CD4-positive, CD25-positive, alpha-beta regulatory T cell (primary cell): ENCODE data around the gene RPL6. TPM values are rescaled to one million over a fixed set of nuclear protein-coding genes. Genes with fewer than 3 reads are reported as not detected.

Source experiments
- ATAC-seq, 2 donors: fragments of 150-1000 bp; cut with Tn5 transposase; one replicate each; pipeline ENCODE4 v1.10.0; 2021; ENCODE audit warnings: low read depth in 2 of 2, moderate number of reproducible peaks in 2 of 2, moderate library complexity in 1 of 2
- DNase-seq, 3 donors: peaks; one replicate each; pipeline versions ENCODE4 v3.0.0 to v3.0.0-alpha.2; 2012 to 2022; ENCODE audit warnings: mixed read lengths in 1 of 3
- H3K27ac ChIP-seq: one replicate; pipeline ENCODE4 v1.7.0; 2013; ENCODE audit warnings: mild to moderate bottlenecking, low read length; ENCODE audit not compliant: insufficient read depth, poor library complexity, severe bottlenecking
- H3K27me3 ChIP-seq: one replicate; pipeline ENCODE4 v1.7.0; 2013; ENCODE audit warnings: low read length; ENCODE audit not compliant: control insufficient read depth, insufficient read depth
- H3K36me3 ChIP-seq: one replicate; pipeline ENCODE4 v1.7.0; 2013; ENCODE audit warnings: mild to moderate bottlenecking, low read length, moderate library complexity; ENCODE audit not compliant: control insufficient read depth, insufficient read depth
- H3K4me1 ChIP-seq: 2 replicates; pipeline ENCODE4 v1.7.0; 2013; ENCODE audit warnings: mild to moderate bottlenecking, low read length; ENCODE audit not compliant: insufficient read depth, control insufficient read depth, poor library complexity, severe bottlenecking
- H3K4me3 ChIP-seq: one replicate; pipeline ENCODE4 v1.7.0; 2013; ENCODE audit warnings: low read depth, mild to moderate bottlenecking, low read length, moderate library complexity
- H3K9me3 ChIP-seq, 2 experiments: 1 replicate in 1 of 2; 2 replicates in 1 of 2; pipeline ENCODE4 v1.7.0; 2013; ENCODE audit warnings: low read length in 2 of 2, mild to moderate bottlenecking in 1 of 2, moderate library complexity in 1 of 2; ENCODE audit not compliant: control insufficient read depth in 2 of 2
- H3K27ac Mint-ChIP-seq, 3 donors: one replicate each; pipeline ENCODE4 v1.8.0; 2020 to 2022; ENCODE audit warnings: mild to moderate bottlenecking in 3 of 3, mixed read lengths in 3 of 3, moderate library complexity in 2 of 3
- H3K27me3 Mint-ChIP-seq: one replicate; pipeline ENCODE4 v1.8.0; 2022; ENCODE audit warnings: mild to moderate bottlenecking, mixed read lengths
- H3K36me3 Mint-ChIP-seq: one replicate; pipeline ENCODE4 v1.8.0; 2020; ENCODE audit warnings: mixed read lengths
- H3K4me1 Mint-ChIP-seq, 4 donors: one replicate each; pipeline ENCODE4 v1.8.0; 2020 to 2022; ENCODE audit warnings: mixed read lengths in 4 of 4, mild to moderate bottlenecking in 1 of 4
- H3K4me3 Mint-ChIP-seq, 4 donors: one replicate each; pipeline ENCODE4 v1.8.0; 2020 to 2022; ENCODE audit warnings: mild to moderate bottlenecking in 4 of 4, mixed read lengths in 4 of 4, moderate library complexity in 3 of 4
- H3K9me3 Mint-ChIP-seq, 7 donors: one replicate each; pipeline ENCODE4 v1.8.0; 2020 to 2022; ENCODE audit warnings: mixed read lengths in 7 of 7, mild to moderate bottlenecking in 3 of 7, moderate library complexity in 2 of 7
- polyA plus RNA-seq, 4 donors: library from polyadenylated mRNA; unstranded; fragments of 300-500 nt; fragmentation: Illumina TruSeq; gene quantifications; one replicate each; pipeline ENCODE4 v1.2.3, GENCODE V29; 2021
- total RNA-seq: library from RNA; stranded (reverse); gene quantifications from one replicate; pipeline ENCODE4 v1.2.3, GENCODE V29; 2022

RPL6 gene
- total and polyA plus RNA-seq, 5 donors from 2014 or later, result 375 to 1,320 (median 585) TPM

- H3K4me3 ChIP-seq, result peak overlapping the region; percentile 73
- no peaks in the 10 kb centered on the region for H3K27me3 ChIP-seq
- H3K4me1 ChIP-seq, result peaks cover 18% of the 10 kb centered on the region
- DNase-seq (no peak), ATAC-seq (no peak)
- H3K4me3 Mint-ChIP-seq, result peak overlapping the region; percentile 93 to 97 (median 96)
- H3K27ac Mint-ChIP-seq, result peak overlapping the region in 2 of 3 donors; percentile 87 to 92
- no peaks in the 10 kb centered on the region for H3K9me3 Mint-ChIP-seq
- H3K27me3 Mint-ChIP-seq, result peaks cover 5% of the 10 kb centered on the region
- no peaks in the 10 kb centered on the region for H3K9me3 ChIP-seq
- H3K4me1 Mint-ChIP-seq, result peaks cover 6 to 34% (median 25%) of the 10 kb centered on the region in 4 donors
- peak overlapping the region; percentile 67 for H3K27ac ChIP-seq
- no peaks in the 10 kb centered on the region for H3K36me3 Mint-ChIP-seq
- H3K36me3 ChIP-seq, result no peaks in the 10 kb centered on the region
Measured at GRCh38 chr12:112382866-112383265, 26.5 kb downstream of the RPL6 start.

- ATAC-seq (peak; percentile 98), DNase-seq (peak; percentile 89 to 90 (median 90))
- peak within 1 kb of the TSS; percentile 93 to 97 (median 96) for H3K4me3 Mint-ChIP-seq
- no peaks in the 10 kb centered on the region for H3K27me3 Mint-ChIP-seq
- Histone ChIP-seq H3K27me3 (no peaks in the 10 kb centered on the region), H3K36me3 (no peaks in the 10 kb centered on the region), H3K9me3 (no peaks in the 10 kb centered on the region), H3K27ac (peak within 1 kb of the TSS; percentile 67), H3K4me3 (peak within 1 kb of the TSS; percentile 73), H3K4me1 (peaks cover 18% of the 10 kb centered on the region)
- peaks cover 6 to 28% (median 22%) of the 10 kb centered on the region in 4 donors for H3K4me1 Mint-ChIP-seq
- peak within 1 kb of the TSS; percentile 87 to 92 (median 89) for H3K27ac Mint-ChIP-seq
- no peaks in the 10 kb centered on the region for H3K36me3 Mint-ChIP-seq
- H3K9me3 Mint-ChIP-seq, result no peaks in the 10 kb centered on the region
Measured at GRCh38 chr12:112381883-112382796, 27.3 kb downstream of the RPL6 start, which contains the start of gene HECTD4. HECTD4 (minus strand) TSS chr12:112382431; CDS start chr12:112382128, 303 bp downstream.

GRCh38 chr12:112381406-112381882 lies 28.0 kb downstream of the RPL6 start:
- peaks cover 18% of the 10 kb centered on the region for H3K4me1 ChIP-seq
- peak overlapping the region; percentile 27 to 91 (median 82) for H3K27ac Mint-ChIP-seq
- H3K27me3 ChIP-seq, result no peaks in the 10 kb centered on the region
- H3K36me3 ChIP-seq, result no peaks in the 10 kb centered on the region
- H3K36me3 Mint-ChIP-seq, result peaks cover 2% of the 10 kb centered on the region
- peaks cover 6 to 30% (median 20%) of the 10 kb centered on the region in 4 donors for H3K4me1 Mint-ChIP-seq
- peak overlapping the region; percentile 67 for H3K27ac ChIP-seq
- no peaks in the 10 kb centered on the region for H3K27me3 Mint-ChIP-seq
- peak overlapping the region; percentile 64 for H3K4me3 ChIP-seq
- DNase-seq, result peak in 2 of 3 donors; percentile 20 to 26
- peak overlapping the region; percentile 93 to 97 (median 94) for H3K4me3 Mint-ChIP-seq
- H3K9me3 ChIP-seq, result no peaks in the 10 kb centered on the region
- ATAC-seq, result peak; percentile 4 to 5
- H3K9me3 Mint-ChIP-seq, result no peaks in the 10 kb centered on the region

GRCh38 chr12:112380663-112381405 lies 28.6 kb downstream of the RPL6 start:
- peaks cover 3% of the 10 kb centered on the region for H3K36me3 Mint-ChIP-seq
- no peaks in the 10 kb centered on the region for H3K27me3 Mint-ChIP-seq
- H3K27me3 ChIP-seq, result no peaks in the 10 kb centered on the region
- H3K9me3 ChIP-seq, result no peaks in the 10 kb centered on the region
- H3K36me3 ChIP-seq, result no peaks in the 10 kb centered on the region
- H3K4me1 ChIP-seq, result peaks cover 18% of the 10 kb centered on the region
- ATAC-seq (no peak), DNase-seq (peak in 1 of 3 donors; percentile 9)
- H3K27ac Mint-ChIP-seq, result peak overlapping the region; percentile 27 to 91 (median 82)
- H3K4me3 Mint-ChIP-seq, result peak overlapping the region; percentile 93 to 97 (median 94)
- peak overlapping the region; percentile 64 for H3K4me3 ChIP-seq
- H3K4me1 Mint-ChIP-seq, result peaks cover 6 to 30% (median 20%) of the 10 kb centered on the region in 4 donors
- no peaks in the 10 kb centered on the region for H3K9me3 Mint-ChIP-seq
- no peak overlapping the region for H3K27ac ChIP-seq

GRCh38 chr12:112375105-112375504 lies 34.3 kb downstream of the RPL6 start:
- H3K4me3 Mint-ChIP-seq, result no peak overlapping the region
- Histone ChIP-seq H3K4me1 (peaks cover under 1% of the 10 kb centered on the region), H3K27me3 (no peaks in the 10 kb centered on the region), H3K4me3 (no peak overlapping the region), H3K36me3 (no peaks in the 10 kb centered on the region), H3K27ac (no peak overlapping the region), H3K9me3 (no peaks in the 10 kb centered on the region)
- H3K27me3 Mint-ChIP-seq, result no peaks in the 10 kb centered on the region
- DNase-seq (no peak), ATAC-seq (no peak)
- peaks cover 15 to 40% (median 24%) of the 10 kb centered on the region in 4 donors for H3K4me1 Mint-ChIP-seq
- H3K9me3 Mint-ChIP-seq, result no peaks in the 10 kb centered on the region
- H3K27ac Mint-ChIP-seq, result no peak overlapping the region
- peaks cover 10% of the 10 kb centered on the region for H3K36me3 Mint-ChIP-seq

GRCh38 chr12:112374166-112374740 lies 35.2 kb downstream of the RPL6 start:
- no peak for DNase-seq
- Histone ChIP-seq H3K27me3 (no peaks in the 10 kb centered on the region), H3K4me3 (no peak overlapping the region), H3K36me3 (no peaks in the 10 kb centered on the region), H3K9me3 (no peaks in the 10 kb centered on the region), H3K27ac (no peak overlapping the region), H3K4me1 (no peaks in the 10 kb centered on the region)
- Mint-ChIP-seq H3K9me3 (no peaks in the 10 kb centered on the region), H3K4me1 (peaks cover 16 to 41% (median 25%) of the 10 kb centered on the region in 4 donors), H3K27me3 (no peaks in the 10 kb centered on the region), H3K4me3 (no peak overlapping the region), H3K27ac (peak overlapping the region in 1 of 3 donors; percentile 1), H3K36me3 (peaks cover 10% of the 10 kb centered on the region)
- ATAC-seq, result no peak

- H3K27me3 ChIP-seq, result no peaks in the 10 kb centered on the region
- Mint-ChIP-seq H3K27me3 (no peaks in the 10 kb centered on the region), H3K36me3 (peaks cover 7% of the 10 kb centered on the region), H3K4me3 (no peak overlapping the region), H3K9me3 (no peaks in the 10 kb centered on the region), H3K27ac (no peak overlapping the region), H3K4me1 (peaks cover 16 to 34% (median 25%) of the 10 kb centered on the region in 4 donors)
- H3K4me3 ChIP-seq, result no peak overlapping the region
- H3K36me3 ChIP-seq, result no peaks in the 10 kb centered on the region
- H3K27ac ChIP-seq, result no peak overlapping the region
- no peaks in the 10 kb centered on the region for H3K4me1 ChIP-seq
- DNase-seq (no peak), ATAC-seq (no peak)
- no peaks in the 10 kb centered on the region for H3K9me3 ChIP-seq
Measured at GRCh38 chr12:112370868-112371510, 38.4 kb downstream of the RPL6 start.
